Measurements from ENCODE around the gene SUMO4.

The SUMO4 gene

GRCh38 chr6:149445573-149445972 lies 45.5 kb downstream of the SUMO4 start:
- in situ Hi-C loops (cut with MboI; ENCODE audit: low pct_unique_long_range_greater_than_20kb, low sequenced_read_pairs): loop anchor here (25.0 kb wide), 2 partner anchors 358 to 883 kb away; no protein-coding TSS in a partner anchor
- no peak for DNase-seq

DNA sequence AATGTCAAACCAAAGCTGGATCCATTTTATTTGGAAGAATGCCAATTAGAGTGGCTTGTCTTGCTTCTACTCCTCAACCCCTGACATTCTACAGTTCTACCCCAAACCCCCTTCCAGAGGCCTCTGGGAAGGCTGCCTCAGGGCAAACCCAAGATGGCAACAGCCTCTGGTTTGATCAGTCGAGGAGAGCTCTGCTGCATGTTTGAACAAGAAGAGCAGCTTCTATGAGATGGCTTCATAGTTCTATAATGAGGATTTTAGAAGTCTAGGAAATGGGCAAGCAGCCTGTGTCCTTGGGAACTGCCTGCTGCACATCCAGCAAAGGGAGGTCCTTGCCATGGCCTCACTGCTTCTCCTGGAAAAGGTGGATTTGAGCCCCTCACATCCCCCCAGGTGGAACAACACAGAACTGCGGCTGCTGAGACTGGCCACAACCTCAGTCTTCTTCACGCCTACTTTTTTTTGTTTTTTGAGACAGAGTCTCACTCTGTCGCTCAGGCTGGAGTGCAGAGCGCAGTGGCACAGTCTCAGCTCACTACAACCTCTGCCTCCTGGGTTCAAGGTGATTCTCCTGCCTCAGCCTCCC lies 46.8 kb downstream of the SUMO4 start:
- in situ Hi-C loops (cut with MboI; ENCODE audit: low pct_unique_long_range_greater_than_20kb, low sequenced_read_pairs): loop anchor here (25.0 kb wide), 2 partner anchors 360 to 885 kb away; no protein-coding TSS in a partner anchor
- no peak for DNase-seq

- in situ Hi-C loops (cut with MboI; ENCODE audit: low pct_unique_long_range_greater_than_20kb, low sequenced_read_pairs): loop anchor here (25.0 kb wide), 2 partner anchors 362 to 887 kb away; no protein-coding TSS in a partner anchor
- DNase-seq: no peak
Measured at GRCh38 chr6:149448821-149449453, 48.9 kb downstream of the SUMO4 start.

DNA sequence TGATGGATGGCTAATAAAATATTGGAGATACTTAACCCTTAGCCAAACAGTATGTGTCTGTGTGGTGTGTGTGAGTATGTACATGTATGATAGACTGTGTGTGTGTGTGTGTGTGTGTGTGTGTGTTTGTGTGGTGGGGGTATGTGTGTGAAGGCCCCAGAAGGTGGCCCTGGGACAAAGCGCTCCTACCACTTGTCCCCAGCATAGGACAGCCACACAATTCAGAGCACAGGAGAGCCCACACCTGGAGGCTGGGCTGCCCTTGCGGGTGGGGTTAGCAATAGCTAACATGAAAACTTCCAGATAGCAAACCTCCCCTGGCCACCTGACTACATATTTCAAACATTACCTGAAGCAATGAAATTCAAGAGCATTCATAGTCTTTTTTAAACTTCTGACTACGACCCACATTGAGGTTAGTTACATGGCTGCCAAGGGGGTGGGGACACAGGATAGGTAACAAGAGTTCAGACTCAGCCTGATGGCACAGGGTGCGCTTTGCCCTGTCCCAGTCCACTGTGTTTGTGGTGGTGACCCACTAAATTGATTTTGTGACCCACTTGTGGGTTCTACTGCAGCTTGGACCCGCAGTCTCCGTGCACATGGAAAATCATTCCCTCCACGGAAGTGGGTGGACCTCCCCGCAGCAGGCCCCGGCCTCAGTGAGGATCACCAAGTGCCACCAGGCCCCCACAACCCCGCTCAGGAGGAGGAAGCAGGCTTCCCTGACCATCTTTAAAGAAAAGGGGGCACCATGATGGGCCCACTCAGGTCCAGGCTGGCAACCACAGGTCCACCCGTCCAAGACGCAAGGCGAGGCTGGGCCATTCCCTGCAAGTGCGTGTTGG lies 50.0 kb downstream of the SUMO4 start:
- no peak for DNase-seq
- in situ Hi-C loops (cut with MboI; ENCODE audit: low pct_unique_long_range_greater_than_20kb, low sequenced_read_pairs): loop anchor here (25.0 kb wide), 2 partner anchors 363 to 888 kb away; no protein-coding TSS in a partner anchor

All from KBM-7 (cell line).